ENCODE results near the gene NDRG4.

DNA sequence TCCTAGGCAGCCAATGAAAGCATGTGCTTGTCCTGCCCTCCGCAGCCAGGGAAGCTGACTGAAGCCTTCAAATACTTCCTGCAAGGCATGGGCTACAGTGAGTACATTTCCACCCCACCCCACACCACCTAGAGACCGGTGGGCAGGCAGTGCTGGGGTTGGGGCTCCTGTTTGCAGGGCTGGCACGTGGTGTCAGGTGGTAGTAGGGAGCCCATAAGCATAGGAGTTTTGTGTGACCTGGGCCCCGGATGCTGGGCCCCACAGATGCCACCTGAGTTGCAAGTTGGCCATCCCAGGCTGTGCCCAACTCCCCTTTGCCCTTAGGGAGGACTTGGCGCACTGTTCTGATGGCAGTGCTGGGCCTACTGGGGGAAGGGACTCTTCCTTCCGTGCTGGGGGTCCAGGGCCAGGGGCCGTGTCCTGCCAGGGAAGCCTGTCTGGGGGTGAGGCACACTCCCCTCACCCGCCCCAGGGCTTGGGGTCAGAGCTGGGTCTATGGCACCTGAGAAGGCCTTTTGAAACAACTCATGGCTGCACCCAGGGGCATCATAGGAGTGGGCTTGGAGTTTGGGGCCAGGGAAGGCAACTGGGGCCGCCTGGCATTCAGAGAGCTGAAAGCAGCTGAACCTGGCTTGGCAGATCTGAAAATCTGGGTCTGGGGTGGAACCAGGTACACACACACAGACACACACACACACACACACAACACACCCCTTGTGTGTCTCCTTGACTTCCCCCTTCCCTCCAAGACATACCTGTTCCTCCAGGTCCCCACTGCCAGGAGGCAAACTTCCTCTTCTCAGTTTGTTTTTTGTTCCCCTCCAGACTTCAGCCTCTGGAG is 9.5 kb downstream of the NDRG4 start:
- TF ChIP-seq CTCF (IDR thresholded peaks at IDR 0.05) (no peak), POLR2A (IDR thresholded peaks at IDR 0.05) (no peak)

Measured in uterus (tissue), 2 donors.